Keratinocyte (primary cell): ENCODE measurements around the gene ABLIM2. TPM values are rescaled to one million over a fixed set of nuclear protein-coding genes. Genes with fewer than 3 reads are reported as not detected.

Experiments
- DNase-seq: peaks from one replicate; pipeline ENCODE4 v3.0.0-alpha.2; 2011; ENCODE audit warnings: low read depth, missing footprints, low spot score
- FAIRE-seq: peaks from 2 replicates; lab custom pipeline; 2011; peaks lifted over from hg19 to GRCh38; lab: Jason Lieb, UNC
- H2AFZ ChIP-seq: 2 replicates; pipeline ENCODE4 v1.6.0; 2012; ENCODE audit warnings: low read length, control low read depth, inconsistent platforms; ENCODE audit not compliant: control insufficient read depth
- H3K27ac ChIP-seq: 2 replicates; pipeline ENCODE4 v1.5.1; 2011; ENCODE audit warnings: low read length; ENCODE audit not compliant: control insufficient read depth, insufficient read depth
- H3K27me3 ChIP-seq: 3 replicates; pipeline ENCODE4 v1.6.0; 2011; ENCODE audit warnings: low read length; ENCODE audit not compliant: control insufficient read depth, insufficient read depth; ENCODE audit errors: extremely low read depth
- H3K36me3 ChIP-seq, 2 experiments: 2 replicates in 1 of 2; 3 replicates in 1 of 2; pipeline ENCODE4 v1.5.1; 2011; ENCODE audit warnings: low read length in 2 of 2, mild to moderate bottlenecking in 1 of 2; ENCODE audit not compliant: control insufficient read depth in 2 of 2, insufficient read depth in 2 of 2; ENCODE audit errors: extremely low read depth in 1 of 2
- H3K4me1 ChIP-seq: 3 replicates; pipeline ENCODE4 v1.5.1; 2011; ENCODE audit warnings: low read length; ENCODE audit not compliant: control insufficient read depth, insufficient read depth; ENCODE audit errors: extremely low read depth
- H3K4me2 ChIP-seq: 3 replicates; pipeline ENCODE4 v1.6.0; 2011; ENCODE audit warnings: low read depth, low read length; ENCODE audit not compliant: control insufficient read depth, insufficient read depth; ENCODE audit errors: extremely low read depth
- H3K4me3 ChIP-seq, 3 experiments: fragments of 200-600 bp in 1 of 3; sonication (generic) in 1 of 3; 2 replicates in 2 of 3; 3 replicates in 1 of 3; pipeline ENCODE4 v1.5.1; 2011 to 2016; ENCODE audit warnings: low read length in 3 of 3, mild to moderate bottlenecking in 3 of 3, control low read depth in 2 of 3, inconsistent platforms in 1 of 3, low read depth in 1 of 3, mixed read lengths in 1 of 3, mixed run types in 1 of 3, moderate library complexity in 1 of 3; ENCODE audit not compliant: control insufficient read depth in 2 of 3, insufficient read depth in 2 of 3; ENCODE audit errors: extremely low read depth in 1 of 3
- H3K79me2 ChIP-seq: 2 replicates; pipeline ENCODE4 v1.6.0; 2012; ENCODE audit warnings: low read length; ENCODE audit not compliant: control insufficient read depth, insufficient read depth
- H3K9ac ChIP-seq: 3 replicates; pipeline ENCODE4 v1.6.0; 2011; ENCODE audit warnings: low read length; ENCODE audit not compliant: control insufficient read depth, insufficient read depth; ENCODE audit errors: extremely low read depth
- H3K9me1 ChIP-seq: 3 replicates; pipeline ENCODE4 v1.6.0; 2011; ENCODE audit warnings: low read length; ENCODE audit not compliant: control insufficient read depth, insufficient read depth; ENCODE audit errors: extremely low read depth
- H3K9me3 ChIP-seq: 2 replicates; pipeline ENCODE4 v1.5.1; 2012; ENCODE audit warnings: low read depth, low read length; ENCODE audit not compliant: control insufficient read depth
- H4K20me1 ChIP-seq: 3 replicates; pipeline ENCODE4 v1.6.0; 2011; ENCODE audit warnings: low read length; ENCODE audit not compliant: control insufficient read depth, insufficient read depth; ENCODE audit errors: extremely low read depth
- EZH2 ChIP-seq: IDR thresholded peaks from one replicate; pipeline ENCODE4 v1.6.1; 2012; ENCODE audit warnings: inconsistent platforms, mild to moderate bottlenecking, low read length, moderate library complexity
- dilution Hi-C: fragments of 300-500 bp; cut with MboI; formaldehyde crosslinking; loops from one replicate; pipeline ENCODE4 v1.7.0; 2020; ENCODE audit warnings: low sequenced_read_pairs; ENCODE audit not compliant: extremely low pct_ligation_motif_present
- polyA plus RNA-seq, 5 experiments: library from polyadenylated mRNA; depleted of rRNA in 3 of 5; stranded (reverse) in 3 of 5; stranded (forward) in 1 of 5; unstranded in 1 of 5; fragments of >200 nt; gene quantifications; 1 replicate in 1 of 5; 2 replicates in 3 of 5; 3 replicates in 1 of 5; pipeline versions ENCODE4 v1.2.1 to v1.2.3, GENCODE V29; 2011 to 2012; ENCODE audit warnings: missing spikeins in 2 of 5, low read depth in 1 of 5, low replicate concordance in 1 of 5
- TF ChIP-seq, protein P1 (sequence below), 3 experiments: IDR thresholded peaks in 1 of 3; conservative IDR thresholded peaks in 1 of 3; optimal IDR thresholded peaks in 1 of 3; 2 replicates in 2 of 3; 3 replicates in 1 of 3; pipeline versions ENCODE3 to v1.5.1; 2011; ENCODE audit warnings: low read length in 3 of 3, mild to moderate bottlenecking in 3 of 3, moderate library complexity in 2 of 3, control low read depth in 1 of 3, inconsistent platforms in 1 of 3; ENCODE audit not compliant: insufficient read depth in 2 of 3; ENCODE audit errors: extremely low read depth in 1 of 3

ABLIM2 gene
- polyA plus RNA-seq, 1 donor (not counting 4 experiments of a cell fraction or from before 2014, with no cell fraction given) = 0.94 TPM

DNA sequence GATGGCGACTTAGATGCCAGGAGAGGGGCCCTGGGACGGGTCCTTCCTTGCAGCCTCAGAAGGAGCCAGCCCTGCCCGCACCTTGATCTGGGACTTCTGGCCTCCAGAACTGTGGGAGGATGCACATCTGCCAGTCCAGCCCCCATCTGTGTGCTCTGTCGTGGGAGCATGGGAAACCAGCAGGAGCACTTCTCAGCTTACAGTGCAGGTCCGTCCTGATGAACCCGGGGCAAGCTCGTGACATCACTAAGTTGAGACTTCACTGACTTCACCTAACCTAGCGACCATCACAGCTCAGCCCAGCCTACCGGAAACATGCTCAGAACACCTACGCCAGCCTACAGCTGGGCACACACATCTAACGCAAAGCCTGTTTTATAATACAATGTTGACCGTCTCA is 38.1 kb downstream of the ABLIM2 start:
- H3K9me1 ChIP-seq = no peaks in the 10 kb centered on the region
- no peak overlapping the region for H2AFZ ChIP-seq
- no peak overlapping the region for H3K9ac ChIP-seq
- H4K20me1 ChIP-seq = peaks cover 3% of the 10 kb centered on the region
- H3K36me3 ChIP-seq = no peaks in the 10 kb centered on the region
- no peaks in the 10 kb centered on the region for H3K9me3 ChIP-seq
- H3K4me3 ChIP-seq = no peak overlapping the region
- peaks cover 20% of the 10 kb centered on the region for H3K27me3 ChIP-seq
- no peak for TF ChIP-seq EZH2
- TF ChIP-seq, protein P1, sequence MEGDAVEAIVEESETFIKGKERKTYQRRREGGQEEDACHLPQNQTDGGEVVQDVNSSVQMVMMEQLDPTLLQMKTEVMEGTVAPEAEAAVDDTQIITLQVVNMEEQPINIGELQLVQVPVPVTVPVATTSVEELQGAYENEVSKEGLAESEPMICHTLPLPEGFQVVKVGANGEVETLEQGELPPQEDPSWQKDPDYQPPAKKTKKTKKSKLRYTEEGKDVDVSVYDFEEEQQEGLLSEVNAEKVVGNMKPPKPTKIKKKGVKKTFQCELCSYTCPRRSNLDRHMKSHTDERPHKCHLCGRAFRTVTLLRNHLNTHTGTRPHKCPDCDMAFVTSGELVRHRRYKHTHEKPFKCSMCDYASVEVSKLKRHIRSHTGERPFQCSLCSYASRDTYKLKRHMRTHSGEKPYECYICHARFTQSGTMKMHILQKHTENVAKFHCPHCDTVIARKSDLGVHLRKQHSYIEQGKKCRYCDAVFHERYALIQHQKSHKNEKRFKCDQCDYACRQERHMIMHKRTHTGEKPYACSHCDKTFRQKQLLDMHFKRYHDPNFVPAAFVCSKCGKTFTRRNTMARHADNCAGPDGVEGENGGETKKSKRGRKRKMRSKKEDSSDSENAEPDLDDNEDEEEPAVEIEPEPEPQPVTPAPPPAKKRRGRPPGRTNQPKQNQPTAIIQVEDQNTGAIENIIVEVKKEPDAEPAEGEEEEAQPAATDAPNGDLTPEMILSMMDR (optimal IDR thresholded peaks at IDR 0.05 in 1 of 3, IDR thresholded peaks at IDR 0.05 in 1 of 3, conservative IDR thresholded peaks at IDR 0.05 in 1 of 3; ENCODE audit: extremely low read depth in 1 of 3, insufficient read depth in 2 of 3, low read length in 3 of 3) = no peak
- dilution Hi-C loops = no loop called here
- no peak overlapping the region for H3K4me2 ChIP-seq
- H3K27ac ChIP-seq = no peak overlapping the region
- DNase-seq (no peak), FAIRE-seq (no peak)
- no peaks in the 10 kb centered on the region for H3K79me2 ChIP-seq
- no peaks in the 10 kb centered on the region for H3K4me1 ChIP-seq

DNA sequence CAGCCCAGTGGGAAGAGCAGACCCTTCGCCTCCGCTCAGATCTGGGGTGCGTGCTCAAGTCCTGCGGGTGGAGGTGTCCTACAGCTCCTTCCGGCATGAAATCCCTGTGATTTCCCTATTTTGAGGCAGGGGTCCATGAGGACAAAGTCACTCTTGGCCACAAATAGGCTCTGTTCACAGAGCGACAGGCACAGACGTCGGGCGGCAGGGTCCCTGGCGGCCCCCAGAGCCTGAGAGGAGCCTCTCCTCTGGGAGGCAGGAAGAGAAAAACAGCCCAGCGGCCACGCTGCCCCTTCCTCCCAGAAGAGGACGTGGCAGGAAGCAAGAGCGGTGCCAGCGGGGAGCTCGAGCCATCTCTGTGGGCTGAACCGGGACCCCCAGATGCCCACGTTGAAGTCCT is 38.7 kb downstream of the ABLIM2 start:
- H3K9me3 ChIP-seq = no peaks in the 10 kb centered on the region
- peaks cover 3% of the 10 kb centered on the region for H4K20me1 ChIP-seq
- dilution Hi-C loops = no loop called here
- no peak overlapping the region for H3K27ac ChIP-seq
- FAIRE-seq = no peak
- no peaks in the 10 kb centered on the region for H3K36me3 ChIP-seq
- H3K9ac ChIP-seq = no peak overlapping the region
- peaks cover 24% of the 10 kb centered on the region for H3K27me3 ChIP-seq
- no peak overlapping the region for H3K4me3 ChIP-seq
- TF ChIP-seq, protein P1 (optimal IDR thresholded peaks at IDR 0.05 in 1 of 3, IDR thresholded peaks at IDR 0.05 in 1 of 3, conservative IDR thresholded peaks at IDR 0.05 in 1 of 3; ENCODE audit: extremely low read depth in 1 of 3, insufficient read depth in 2 of 3, low read length in 3 of 3) = no peak
- TF ChIP-seq EZH2 = no peak
- DNase-seq = no peak
- H3K4me1 ChIP-seq = no peaks in the 10 kb centered on the region
- no peaks in the 10 kb centered on the region for H3K9me1 ChIP-seq
- no peak overlapping the region for H3K4me2 ChIP-seq
- H3K79me2 ChIP-seq = no peaks in the 10 kb centered on the region
- H2AFZ ChIP-seq = no peak overlapping the region
